ENCODE measurements around the gene ANKLE2.

DNA sequence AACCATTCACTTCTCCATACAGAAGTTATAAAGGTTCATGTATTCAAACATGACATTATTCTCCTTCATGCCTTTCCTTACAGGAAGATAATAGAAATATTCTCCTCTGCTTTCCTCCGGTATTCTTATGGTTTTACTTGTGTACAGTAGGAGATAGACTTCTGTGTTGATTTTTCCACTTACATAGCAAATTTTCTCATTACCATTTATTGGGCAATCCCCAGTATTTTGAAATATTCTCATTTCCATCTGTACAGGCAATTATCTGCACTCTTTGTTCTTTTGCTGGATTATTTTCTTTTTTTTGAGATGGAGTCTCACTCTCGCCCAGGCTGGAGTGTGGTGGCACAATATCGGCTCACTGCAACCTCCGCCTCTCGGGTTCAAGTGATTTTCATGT lies 63.3 kb downstream of the ANKLE2 start:
- TF ChIP-seq POLR2A (IDR thresholded peaks at IDR 0.05; ENCODE audit: low read length) (no peak), GATA1 (IDR thresholded peaks at IDR 0.05; ENCODE audit: low read depth, low read length) (no peak)

Measured in erythroblast (primary cell).